H1 (cell line): ENCODE data around the gene ADK. TPM values are rescaled to one million over a fixed set of nuclear protein-coding genes. Genes with fewer than 3 reads are reported as not detected.

ENCODE experiments used
- CTCF ChIA-PET: fragments of 300-600 bp; sonication (Branson Sonifier 250); formaldehyde crosslinking; loops from one replicate; lab custom pipeline; 2021; ENCODE audit not compliant: partially characterized antibody; lab: Charles Lee
- POLR2A ChIA-PET: fragments of 300-600 bp; sonication (Branson Sonifier 250); formaldehyde crosslinking; loops from one replicate; lab custom pipeline; 2021; ENCODE audit warnings: inconsistent platforms; ENCODE audit not compliant: partially characterized antibody; lab: Charles Lee
- DNase-seq, 2 experiments: peaks; one replicate each; pipeline versions ENCODE4 v3.0.0 to v3.0.0-alpha.2; 2010 to 2022; ENCODE audit warnings: low spot score in 2 of 2, low read depth in 1 of 2, mixed read lengths in 1 of 2
- FAIRE-seq: peaks from 2 replicates; lab custom pipeline; 2011; peaks lifted over from hg19 to GRCh38; lab: Jason Lieb, UNC
- H2AFZ ChIP-seq: 2 replicates; pipeline ENCODE4 v1.8.1; 2012; ENCODE audit warnings: low read length, inconsistent platforms
- H2AK5ac ChIP-seq: 2 replicates; pipeline ENCODE4 v1.6.1; 2013; ENCODE audit warnings: low read depth, low read length
- H2BK120ac ChIP-seq: replicated peaks from 2 replicates; pipeline ENCODE3; 2013; ENCODE audit warnings: low read depth, low read length, inconsistent platforms
- H2BK12ac ChIP-seq: 2 replicates; pipeline ENCODE4 v1.6.1; 2013; ENCODE audit warnings: low read depth, low read length
- H2BK15ac ChIP-seq: 2 replicates; pipeline ENCODE4 v1.6.1; 2013; ENCODE audit warnings: low read length
- H2BK20ac ChIP-seq: 2 replicates; pipeline ENCODE4 v1.6.1; 2013; ENCODE audit warnings: low read length
- H2BK5ac ChIP-seq: 2 replicates; pipeline ENCODE4 v1.6.1; 2013; ENCODE audit warnings: low read depth, low read length
- H3K14ac ChIP-seq: 2 replicates; pipeline ENCODE4 v1.6.1; 2013; ENCODE audit warnings: inconsistent platforms; ENCODE audit not compliant: insufficient read length
- H3K18ac ChIP-seq: 2 replicates; pipeline ENCODE4 v1.6.1; 2013; ENCODE audit warnings: low read length; ENCODE audit errors: extremely low read depth
- H3K23ac ChIP-seq: 2 replicates; pipeline ENCODE4 v1.6.1; 2013; ENCODE audit warnings: inconsistent platforms; ENCODE audit not compliant: insufficient read length
- H3K23me2 ChIP-seq: 2 replicates; pipeline ENCODE4 v1.6.1; 2013; ENCODE audit warnings: low read depth, low read length
- H3K27ac ChIP-seq: 2 replicates; pipeline ENCODE4 v1.6.1; 2011; ENCODE audit warnings: low read depth, low read length, inconsistent platforms
- H3K27me3 ChIP-seq, 4 experiments: replicated peaks in 1 of 4; 1 replicate in 1 of 4; 2 replicates in 3 of 4; pipeline versions ENCODE4 v1.6.1 to v1.8.1; 2011 to 2013; ENCODE audit warnings: low read length in 3 of 4, mild to moderate bottlenecking in 3 of 4, inconsistent platforms in 2 of 4, mixed read lengths in 2 of 4, moderate library complexity in 1 of 4; ENCODE audit not compliant: control insufficient read depth in 3 of 4, insufficient read depth in 3 of 4; ENCODE audit errors: extremely low read depth in 1 of 4
- H3K36me3 ChIP-seq, 4 experiments: 2 replicates each; pipeline versions ENCODE4 v1.6.1 to v1.8.1; 2011 to 2013; ENCODE audit warnings: mild to moderate bottlenecking in 4 of 4, low read length in 3 of 4, moderate library complexity in 2 of 4, control low read depth in 1 of 4, inconsistent platforms in 1 of 4; ENCODE audit not compliant: insufficient read depth in 4 of 4, control insufficient read depth in 2 of 4
- H3K4ac ChIP-seq: replicated peaks from 2 replicates; pipeline ENCODE3; 2013; ENCODE audit warnings: low read length, low read depth, mixed read lengths, inconsistent platforms; ENCODE audit not compliant: insufficient read length
- H3K4me1 ChIP-seq, 4 experiments: replicated peaks in 1 of 4; 1 replicate in 1 of 4; 2 replicates in 3 of 4; pipeline versions ENCODE4 v1.6.1 to v1.8.1; 2011 to 2013; ENCODE audit warnings: low read length in 3 of 4, inconsistent platforms in 2 of 4, mixed read lengths in 1 of 4; ENCODE audit not compliant: insufficient read depth in 4 of 4, control insufficient read depth in 3 of 4
- H3K4me2 ChIP-seq, 2 experiments: 2 replicates each; pipeline versions ENCODE4 v1.6.1 to v1.8.1; 2011 to 2013; ENCODE audit warnings: low read depth in 2 of 2, low read length in 2 of 2, control low read depth in 1 of 2, inconsistent platforms in 1 of 2, mild to moderate bottlenecking in 1 of 2; ENCODE audit not compliant: insufficient read depth in 1 of 2
- H3K4me3 ChIP-seq, 4 experiments: fragments of 200-600, 300-600 bp in 1 of 4; sonication (generic), shearing (Covaris generic), sonication (Bioruptor Twin) in 1 of 4; 2 replicates each; pipeline versions ENCODE4 v1.5.1 to v1.8.1; 2011 to 2016; ENCODE audit warnings: low read length in 4 of 4, low read depth in 3 of 4, control low read depth in 2 of 4, inconsistent platforms in 2 of 4, mild to moderate bottlenecking in 2 of 4, mixed read lengths in 1 of 4, moderate library complexity in 1 of 4; ENCODE audit not compliant: insufficient read depth in 2 of 4; ENCODE audit errors: extremely low read depth in 1 of 4
- H3K56ac ChIP-seq: replicated peaks from 2 replicates; pipeline ENCODE3; 2013; ENCODE audit warnings: low read depth, mild to moderate bottlenecking, mixed read lengths, low read length, inconsistent platforms; ENCODE audit not compliant: insufficient read length
- H3K79me1 ChIP-seq: 2 replicates; pipeline ENCODE4 v1.6.1; 2013; ENCODE audit warnings: low read depth, low read length, control low read depth
- H3K79me2 ChIP-seq, 2 experiments: 2 replicates each; pipeline versions ENCODE4 v1.6.1 to v1.8.1; 2012 to 2013; ENCODE audit warnings: low read length in 2 of 2, mild to moderate bottlenecking in 2 of 2, inconsistent platforms in 1 of 2; ENCODE audit not compliant: insufficient read depth in 2 of 2, control insufficient read depth in 1 of 2
- H3K9ac ChIP-seq, 4 experiments: replicated peaks in 1 of 4; 1 replicate in 1 of 4; 2 replicates in 3 of 4; pipeline versions ENCODE4 v1.6.1 to v1.8.1; 2011 to 2013; ENCODE audit warnings: low read depth in 3 of 4, low read length in 3 of 4, control low read depth in 2 of 4, mild to moderate bottlenecking in 2 of 4, moderate library complexity in 2 of 4, inconsistent platforms in 1 of 4; ENCODE audit errors: extremely low read depth in 1 of 4
- H3K9me3 ChIP-seq, 2 experiments: 2 replicates each; pipeline versions ENCODE4 v1.6.1 to v1.8.1; 2012 to 2013; ENCODE audit warnings: mild to moderate bottlenecking in 2 of 2, moderate library complexity in 2 of 2, control low read depth in 1 of 2, inconsistent platforms in 1 of 2, low read depth in 1 of 2, low read length in 1 of 2, mixed read lengths in 1 of 2; ENCODE audit not compliant: insufficient read depth in 2 of 2
- H4K20me1 ChIP-seq, 2 experiments: replicated peaks in 1 of 2; 2 replicates each; pipeline versions ENCODE3 to v1.8.1; 2011 to 2013; ENCODE audit warnings: inconsistent platforms in 2 of 2, low read length in 2 of 2, mild to moderate bottlenecking in 1 of 2; ENCODE audit not compliant: insufficient read depth in 2 of 2, control insufficient read depth in 1 of 2
- H4K5ac ChIP-seq: 2 replicates; pipeline ENCODE4 v1.6.1; 2013; ENCODE audit warnings: low read length, low read depth, mixed read lengths, inconsistent platforms; ENCODE audit not compliant: insufficient read length
- H4K8ac ChIP-seq: 2 replicates; pipeline ENCODE4 v1.8.0; 2013; ENCODE audit warnings: mild to moderate bottlenecking, moderate library complexity, low read length, inconsistent platforms; ENCODE audit not compliant: insufficient read depth; ENCODE audit errors: extremely low read depth
- H4K91ac ChIP-seq: replicated peaks from 2 replicates; pipeline ENCODE3; 2013; ENCODE audit warnings: low read length, mixed read lengths, inconsistent platforms; ENCODE audit not compliant: insufficient read length
- SIX5 ChIP-seq: IDR thresholded peaks from 2 replicates; pipeline ENCODE4 v1.6.1; 2011; ENCODE audit warnings: mild to moderate bottlenecking, low read depth, low read length
- WGBS, 2 experiments: shearing (Covaris generic) in 1 of 2; methylation state at CpG; one replicate each; pipeline versions ENCODE4 v1.1.6 to v1.1.7; 2013 to 2015; ENCODE audit warnings: low lambda C conversion rate in 2 of 2, mixed read lengths in 2 of 2, inconsistent platforms in 1 of 2, low coverage in 1 of 2, missing lambda C conversion rate in 1 of 2; ENCODE audit not compliant: insufficient replicate concordance in 2 of 2, insufficient coverage in 1 of 2, insufficient read length in 1 of 2; ENCODE audit errors: extremely low coverage in 1 of 2, missing lambda C conversion rate in 1 of 2; 5-methylcytosine and 5-hydroxymethylcytosine counted together
- polyA plus RNA-seq, 7 experiments: library from polyadenylated mRNA; depleted of rRNA in 3 of 7; stranded (reverse) in 5 of 7; unstranded in 2 of 7; fragments of >200 nt in 5 of 7; fragments of 200-250 nt in 2 of 7; gene quantifications; 1 replicate in 5 of 7; 2 replicates in 1 of 7; 4 replicates in 1 of 7; pipeline versions ENCODE4 v1.2.1 to v1.2.3, GENCODE V29; 2011 to 2013; ENCODE audit warnings: missing spikeins in 2 of 7, mixed read lengths in 2 of 7
- total RNA-seq: library from RNA; stranded (reverse); fragmentation: NEBNext Ultra II Directional; extraction: Animal tissue kit (Norgen Biotek cat#: 25700); gene quantifications from 2 replicates; pipeline ENCODE4 v1.2.1, GENCODE V29; 2021
- TF ChIP-seq, protein P1 (sequence below), 3 experiments: IDR thresholded peaks; 1 replicate in 2 of 3; 2 replicates in 1 of 3; pipeline versions ENCODE4 v1.5.1 to v1.6.1; 2011; ENCODE audit warnings: low read length in 3 of 3, mild to moderate bottlenecking in 3 of 3, inconsistent platforms in 2 of 3, low read depth in 1 of 3, moderate library complexity in 1 of 3; ENCODE audit not compliant: insufficient read depth in 1 of 3; ENCODE audit errors: control extremely low read depth in 1 of 3

The ADK gene
- total and polyA plus RNA-seq, 2 of the 8 experiments (the other 6 are each of a cell fraction or from before 2014, with no cell fraction given), result 12.3 to 42.4 TPM

DNA sequence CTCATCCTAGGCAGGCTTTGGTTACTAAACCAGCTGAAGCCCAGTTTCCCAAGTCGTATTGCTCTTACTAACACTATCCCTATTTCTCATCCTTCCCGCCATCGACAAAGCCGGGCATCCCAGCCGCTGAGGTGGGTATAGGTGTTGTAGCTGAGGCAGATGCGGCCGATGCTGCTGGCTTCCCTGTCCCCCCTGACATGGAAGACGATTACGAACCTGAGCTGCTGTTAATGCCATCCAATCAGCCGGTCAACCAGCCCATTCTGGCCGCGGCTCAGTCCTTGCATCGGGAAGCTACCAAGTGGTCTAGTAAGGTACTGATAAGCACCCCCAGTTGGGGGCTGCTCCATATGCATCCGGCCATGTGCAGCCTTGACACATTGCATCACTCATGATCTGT lies 39.2 kb upstream of the ADK start:
- WGBS, 2 experiments, result 95% methylated on average over 14 of the region's 14 CpGs; no CpG with 5 or more reads in 1 of the 2 experiments
- 0 out of 4 replicates have a peak, but pooled peaks cover 0 to 3% of the 10 kb centered on the region in 2 experiments for H3K79me2 ChIP-seq
- H2BK120ac ChIP-seq, result no peak overlapping the region
- CTCF ChIA-PET, result interaction anchor here (0.8 kb wide), 1 partner anchor 232 kb away, joined by 4 read pairs; no protein-coding TSS in a partner anchor
- H2AFZ ChIP-seq, result no peak overlapping the region
- no peak for DNase-seq
- no peak overlapping the region for H3K27ac ChIP-seq
- no peak overlapping the region for H3K4ac ChIP-seq
- H3K27me3 ChIP-seq, result no peaks in the 10 kb centered on the region
- no peak overlapping the region for H2BK12ac ChIP-seq
- H4K5ac ChIP-seq, result no peak overlapping the region
- no peaks in the 10 kb centered on the region for H3K9me3 ChIP-seq
- H3K56ac ChIP-seq, result no peak overlapping the region
- peaks cover 64 to 98% (median 93%) of the 10 kb centered on the region in 4 experiments for H3K36me3 ChIP-seq
- H2BK5ac ChIP-seq, result no peak overlapping the region
- no peak overlapping the region for H3K9ac ChIP-seq
- no peak overlapping the region for H2BK20ac ChIP-seq
- no peak for FAIRE-seq
- no peak overlapping the region for H3K23ac ChIP-seq
- H3K14ac ChIP-seq, result no peak overlapping the region
- no peak overlapping the region for H3K4me3 ChIP-seq
- H4K20me1 ChIP-seq, result peaks cover 4 to 5% of the 10 kb centered on the region in 2 experiments
- H4K8ac ChIP-seq, result no peak overlapping the region; the same call in 1 of the 2 replicates
- POLR2A ChIA-PET, result interaction anchor here (2.2 to 2.9 kb wide), 2 partner anchors 12 to 16 kb away, joined by 9 to 11 read pairs; no protein-coding TSS in a partner anchor
- H4K91ac ChIP-seq, result no peak overlapping the region
- H3K18ac ChIP-seq, result no peak overlapping the region
- no peak overlapping the region for H2AK5ac ChIP-seq
- TF ChIP-seq SIX5, result no peak
- TF ChIP-seq, protein P1, sequence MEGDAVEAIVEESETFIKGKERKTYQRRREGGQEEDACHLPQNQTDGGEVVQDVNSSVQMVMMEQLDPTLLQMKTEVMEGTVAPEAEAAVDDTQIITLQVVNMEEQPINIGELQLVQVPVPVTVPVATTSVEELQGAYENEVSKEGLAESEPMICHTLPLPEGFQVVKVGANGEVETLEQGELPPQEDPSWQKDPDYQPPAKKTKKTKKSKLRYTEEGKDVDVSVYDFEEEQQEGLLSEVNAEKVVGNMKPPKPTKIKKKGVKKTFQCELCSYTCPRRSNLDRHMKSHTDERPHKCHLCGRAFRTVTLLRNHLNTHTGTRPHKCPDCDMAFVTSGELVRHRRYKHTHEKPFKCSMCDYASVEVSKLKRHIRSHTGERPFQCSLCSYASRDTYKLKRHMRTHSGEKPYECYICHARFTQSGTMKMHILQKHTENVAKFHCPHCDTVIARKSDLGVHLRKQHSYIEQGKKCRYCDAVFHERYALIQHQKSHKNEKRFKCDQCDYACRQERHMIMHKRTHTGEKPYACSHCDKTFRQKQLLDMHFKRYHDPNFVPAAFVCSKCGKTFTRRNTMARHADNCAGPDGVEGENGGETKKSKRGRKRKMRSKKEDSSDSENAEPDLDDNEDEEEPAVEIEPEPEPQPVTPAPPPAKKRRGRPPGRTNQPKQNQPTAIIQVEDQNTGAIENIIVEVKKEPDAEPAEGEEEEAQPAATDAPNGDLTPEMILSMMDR (IDR thresholded peaks at IDR 0.05; ENCODE audit: control extremely low read depth in 1 of 3, insufficient read depth in 1 of 3, low read depth in 1 of 3, low read length in 3 of 3), result no peak
- H3K23me2 ChIP-seq, result no peaks in the 10 kb centered on the region; the same call in 1 of the 2 replicates
- H3K4me1 ChIP-seq, result no peaks in the 10 kb centered on the region
- H3K4me2 ChIP-seq, result no peak overlapping the region
- no peak overlapping the region for H2BK15ac ChIP-seq
- H3K79me1 ChIP-seq, result no peaks in the 10 kb centered on the region
